Trophoblast cell (in vitro differentiated cells and primary cell): Measurements from ENCODE around the gene ENTREP3.

ENCODE experiments used
- DNase-seq, 2 donors: peaks; one replicate each; pipeline ENCODE4 v3.0.0-alpha.2; 2016
- H2AFZ ChIP-seq: 2 replicates; pipeline ENCODE4 v1.6.1; 2013; ENCODE audit warnings: low read length, moderate library complexity, mild to moderate bottlenecking; ENCODE audit not compliant: insufficient read depth, poor library complexity
- H2AK5ac ChIP-seq: 2 replicates; pipeline ENCODE4 v1.6.1; 2013; ENCODE audit warnings: mild to moderate bottlenecking, low read length
- H2BK120ac ChIP-seq: 2 replicates; pipeline ENCODE4 v1.6.1; 2013; ENCODE audit warnings: low read length, mild to moderate bottlenecking, moderate library complexity; ENCODE audit not compliant: insufficient read depth, poor library complexity
- H2BK12ac ChIP-seq: 2 replicates; pipeline ENCODE4 v1.6.1; 2013; ENCODE audit warnings: mild to moderate bottlenecking, low read length, moderate library complexity
- H2BK5ac ChIP-seq: 2 replicates; pipeline ENCODE4 v1.6.1; 2013; ENCODE audit warnings: low read length, low read depth, moderate library complexity, mild to moderate bottlenecking; ENCODE audit not compliant: poor library complexity
- H3K14ac ChIP-seq: 2 replicates; pipeline ENCODE4 v1.6.1; 2013; ENCODE audit warnings: mild to moderate bottlenecking, low read length
- H3K18ac ChIP-seq: 2 replicates; pipeline ENCODE4 v1.6.1; 2013; ENCODE audit warnings: mild to moderate bottlenecking, low read length
- H3K23ac ChIP-seq: 2 replicates; pipeline ENCODE4 v1.6.1; 2013; ENCODE audit warnings: low read length
- H3K27ac ChIP-seq: 2 replicates; pipeline ENCODE4 v1.5.1; 2013; ENCODE audit warnings: low read depth, mild to moderate bottlenecking, inconsistent platforms, low read length, moderate library complexity
- H3K27me3 ChIP-seq: 2 replicates; pipeline ENCODE4 v1.6.1; 2013; ENCODE audit warnings: inconsistent platforms, mild to moderate bottlenecking, low read length, moderate library complexity; ENCODE audit not compliant: insufficient read depth
- H3K36me3 ChIP-seq, 2 experiments: 1 replicate in 1 of 2; 2 replicates in 1 of 2; pipeline ENCODE4 v1.6.1; 2013; ENCODE audit warnings: low read length in 2 of 2, mild to moderate bottlenecking in 2 of 2, moderate library complexity in 1 of 2; ENCODE audit not compliant: insufficient read depth in 2 of 2, control insufficient read depth in 1 of 2
- H3K4ac ChIP-seq: 2 replicates; pipeline ENCODE4 v1.6.1; 2013; ENCODE audit warnings: low read depth, mild to moderate bottlenecking, low read length, moderate library complexity
- H3K4me1 ChIP-seq, 2 experiments: 1 replicate in 1 of 2; 2 replicates in 1 of 2; pipeline ENCODE4 v1.6.1; 2013; ENCODE audit warnings: low read length in 2 of 2, mild to moderate bottlenecking in 2 of 2, moderate library complexity in 1 of 2; ENCODE audit not compliant: insufficient read depth in 2 of 2, control insufficient read depth in 1 of 2
- H3K4me2 ChIP-seq: 2 replicates; pipeline ENCODE4 v1.6.1; 2013; ENCODE audit warnings: inconsistent platforms, mild to moderate bottlenecking, low read length, moderate library complexity
- H3K4me3 ChIP-seq: 2 replicates; pipeline ENCODE4 v1.5.1; 2013; ENCODE audit warnings: mild to moderate bottlenecking, low read depth, low read length, inconsistent platforms
- H3K79me1 ChIP-seq: one replicate; pipeline ENCODE4 v1.6.1; 2013; ENCODE audit warnings: low read length
- H3K79me2 ChIP-seq: 2 replicates; pipeline ENCODE4 v1.6.1; 2013; ENCODE audit warnings: low read length, mild to moderate bottlenecking; ENCODE audit not compliant: control insufficient read depth, insufficient read depth, poor library complexity
- H3K9ac ChIP-seq: 2 replicates; pipeline ENCODE4 v1.6.1; 2013; ENCODE audit warnings: mild to moderate bottlenecking, low read length
- H3K9me3 ChIP-seq: 2 replicates; pipeline ENCODE4 v1.6.1; 2013; ENCODE audit warnings: low read depth, mild to moderate bottlenecking, control low read depth, inconsistent platforms, low read length; ENCODE audit not compliant: insufficient read depth
- H4K12ac ChIP-seq: 2 replicates; pipeline ENCODE4 v1.6.1; 2013; ENCODE audit warnings: low read depth, mild to moderate bottlenecking, low read length, moderate library complexity
- H4K8ac ChIP-seq: 2 replicates; pipeline ENCODE4 v1.6.1; 2013; ENCODE audit warnings: low read depth, mild to moderate bottlenecking, low read length, moderate library complexity
- H4K91ac ChIP-seq: one replicate; pipeline ENCODE4 v1.6.1; 2013; ENCODE audit warnings: low read depth, mild to moderate bottlenecking, low read length, moderate library complexity
- WGBS: extraction: QIAGEN DNeasy Blood & Tissue Kit; methylation state at CpG from one replicate; pipeline ENCODE4 v1.1.7; 2013; ENCODE audit warnings: missing lambda C conversion rate; ENCODE audit not compliant: insufficient read length, insufficient coverage; ENCODE audit errors: extremely low coverage; 5-methylcytosine and 5-hydroxymethylcytosine counted together

The ENTREP3 gene

GRCh38 chr1:155253797-155254196 lies 1.5 kb downstream of the ENTREP3 start:
- peak overlapping the region; percentile 69 for H2AK5ac ChIP-seq
- H3K4me1 ChIP-seq: peaks cover 23 to 25% of the 10 kb centered on the region in 2 experiments
- WGBS: no CpG with 5 or more reads among the region's 5 CpGs
- no peak overlapping the region for H2BK12ac ChIP-seq
- H3K4me2 ChIP-seq: peak overlapping the region; percentile 96
- H3K14ac ChIP-seq: no peak overlapping the region
- H3K36me3 ChIP-seq: peaks cover 21 to 23% of the 10 kb centered on the region in 2 experiments
- H3K9me3 ChIP-seq: no peaks in the 10 kb centered on the region
- H4K8ac ChIP-seq: no peak overlapping the region
- no peak overlapping the region for H2AFZ ChIP-seq
- no peak overlapping the region for H3K23ac ChIP-seq
- no peak overlapping the region for H2BK5ac ChIP-seq
- H3K79me1 ChIP-seq: peaks cover 13% of the 10 kb centered on the region
- no peak overlapping the region for H3K18ac ChIP-seq
- H4K12ac ChIP-seq: no peak overlapping the region
- peak overlapping the region; percentile 8 for H4K91ac ChIP-seq
- no peaks in the 10 kb centered on the region for H3K27me3 ChIP-seq
- H3K79me2 ChIP-seq: peaks cover 11% of the 10 kb centered on the region
- no peak overlapping the region for H3K4me3 ChIP-seq
- H3K9ac ChIP-seq: no peak overlapping the region
- H3K27ac ChIP-seq: no peak overlapping the region
- no peak overlapping the region for H3K4ac ChIP-seq
- H2BK120ac ChIP-seq: no peak overlapping the region
- no peak for DNase-seq

DNA sequence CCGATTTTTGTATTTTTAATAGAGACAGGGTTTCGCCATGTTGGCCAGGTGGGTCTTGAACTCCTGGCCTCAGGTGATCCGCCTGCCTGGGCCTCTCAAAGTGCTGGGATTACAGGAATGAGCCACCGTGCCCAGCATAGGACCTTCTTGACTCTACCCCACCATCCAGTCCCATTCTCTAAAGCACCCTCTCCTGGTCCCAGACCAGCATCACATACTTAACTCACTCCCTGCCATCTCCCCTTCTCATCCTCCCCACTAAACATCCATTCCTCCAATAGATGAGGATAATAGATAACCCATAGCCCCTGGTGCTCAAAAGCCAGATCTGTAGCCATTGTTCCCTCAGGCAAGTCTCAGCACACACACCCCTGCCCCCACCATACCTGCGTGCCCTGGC lies 2.1 kb downstream of the ENTREP3 start:
- Histone ChIP-seq H3K18ac (no peak overlapping the region), H2BK12ac (peak overlapping the region; percentile 51), H3K4me2 (peak overlapping the region; percentile 9), H4K8ac (no peak overlapping the region), H2AK5ac (peak overlapping the region; percentile 6), H3K79me1 (peaks cover 13% of the 10 kb centered on the region), H3K14ac (no peak overlapping the region), H3K4ac (no peak overlapping the region), H3K4me1 (peaks cover 23 to 25% of the 10 kb centered on the region in 2 experiments), H3K27me3 (no peaks in the 10 kb centered on the region), H2BK120ac (no peak overlapping the region), H3K9me3 (no peaks in the 10 kb centered on the region), H3K4me3 (no peak overlapping the region), H4K12ac (no peak overlapping the region), H3K27ac (no peak overlapping the region), H4K91ac (no peak overlapping the region), H3K79me2 (peaks cover 11% of the 10 kb centered on the region), H2BK5ac (no peak overlapping the region), H2AFZ (no peak overlapping the region), H3K36me3 (peaks cover 21 to 26% of the 10 kb centered on the region in 2 experiments), H3K23ac (no peak overlapping the region), H3K9ac (no peak overlapping the region)
- WGBS: no CpG with 5 or more reads among the region's 5 CpGs
- no peak for DNase-seq

GRCh38 chr1:155251566-155251965 lies 3.7 kb downstream of the ENTREP3 start:
- Histone ChIP-seq H3K79me2 (peaks cover 11% of the 10 kb centered on the region), H2BK12ac (peak overlapping the region; percentile 0), H3K36me3 (peaks cover 22 to 31% of the 10 kb centered on the region in 2 experiments), H3K18ac (no peak overlapping the region), H3K4ac (no peak overlapping the region), H3K4me3 (no peak overlapping the region), H2AFZ (no peak overlapping the region), H3K27ac (no peak overlapping the region), H2BK5ac (no peak overlapping the region), H3K4me1 (peaks cover 23 to 25% of the 10 kb centered on the region in 2 experiments), H3K79me1 (peaks cover 13% of the 10 kb centered on the region), H4K12ac (no peak overlapping the region), H2BK120ac (no peak overlapping the region), H3K14ac (no peak overlapping the region), H3K4me2 (no peak overlapping the region), H3K23ac (no peak overlapping the region), H4K8ac (no peak overlapping the region), H4K91ac (no peak overlapping the region), H3K9ac (no peak overlapping the region), H3K9me3 (no peaks in the 10 kb centered on the region), H2AK5ac (no peak overlapping the region), H3K27me3 (no peaks in the 10 kb centered on the region)
- no CpG with 5 or more reads among the region's 7 CpGs for whole genome bisulfite sequencing
- DNase-seq: no peak

DNA sequence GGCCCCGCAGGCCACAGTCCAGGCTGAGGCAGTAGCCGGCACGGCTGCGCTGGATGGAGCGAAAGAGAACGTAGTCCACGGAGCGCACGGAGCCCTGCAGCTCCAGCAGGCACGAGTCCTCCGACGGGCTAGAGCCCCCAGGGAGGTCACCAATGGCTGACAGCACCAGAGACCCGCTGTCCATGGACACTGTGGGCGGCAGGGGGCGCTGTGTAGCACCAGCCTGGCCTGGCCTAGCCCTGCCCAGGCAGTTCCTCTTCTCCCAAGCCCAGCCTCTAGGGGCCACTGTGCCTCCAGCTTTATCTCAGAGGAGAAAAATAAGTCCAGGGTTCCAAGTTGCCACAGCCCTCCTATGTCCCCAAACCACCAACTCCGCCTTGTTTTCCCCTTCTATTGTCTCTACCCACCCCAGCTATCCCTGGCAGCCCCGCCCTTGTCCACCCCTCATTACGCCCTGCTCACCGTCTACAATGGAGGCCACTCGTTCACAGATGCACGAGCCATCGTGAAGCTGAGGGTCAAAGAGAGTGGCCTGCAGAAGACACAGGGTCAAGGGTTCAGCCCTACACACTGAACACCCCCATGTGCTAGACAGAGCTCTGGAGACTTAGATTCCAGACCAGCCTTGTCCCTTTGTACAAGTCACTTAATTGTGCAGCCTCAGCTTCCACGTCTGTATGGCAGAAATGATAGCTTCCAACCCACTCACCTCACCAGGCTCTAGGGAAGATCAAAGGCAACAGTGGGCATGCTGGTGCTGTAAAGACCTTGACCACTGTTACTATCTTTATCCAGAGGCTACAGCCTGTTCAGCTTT lies 4.4 kb downstream of the ENTREP3 start:
- Histone ChIP-seq H3K14ac (peak overlapping the region; percentile 43), H3K27me3 (no peaks in the 10 kb centered on the region), H3K18ac (peak overlapping the region; percentile 23), H3K9me3 (no peaks in the 10 kb centered on the region), H3K36me3 (peaks cover 16 to 24% of the 10 kb centered on the region in 2 experiments), H3K4ac (no peak overlapping the region), H2BK12ac (peak overlapping the region; percentile 25), H2AK5ac (peak overlapping the region; percentile 17), H3K4me2 (peak overlapping the region; percentile 69), H3K4me1 (peaks cover 22 to 23% of the 10 kb centered on the region in 2 experiments), H3K79me2 (peaks cover 11% of the 10 kb centered on the region), H4K12ac (peak overlapping the region; percentile 68), H3K23ac (no peak overlapping the region), H4K8ac (peak overlapping the region; percentile 80), H2BK120ac (peak overlapping the region; percentile 23), H3K27ac (no peak overlapping the region), H4K91ac (peak overlapping the region; percentile 20), H3K9ac (no peak overlapping the region), H3K79me1 (peaks cover 13% of the 10 kb centered on the region), H3K4me3 (peak overlapping the region; percentile 44), H2BK5ac (peak overlapping the region; percentile 3), H2AFZ (peak overlapping the region; percentile 28)
- DNase-seq: peak; percentile 89 to 95
- WGBS: no CpG with 5 or more reads among the region's 23 CpGs
